ENCODE results near the gene LBHD1. TPM values are rescaled to one million over a fixed set of nuclear protein-coding genes. Genes with fewer than 3 reads are reported as not detected.
A peak's percentile ranks its signal among the peaks of the same experiment; 100 is the strongest.

LBHD1 gene
- polyA plus RNA-seq, 3 donors = 1.9 to 9.1 (median 2.9) TPM

DNA sequence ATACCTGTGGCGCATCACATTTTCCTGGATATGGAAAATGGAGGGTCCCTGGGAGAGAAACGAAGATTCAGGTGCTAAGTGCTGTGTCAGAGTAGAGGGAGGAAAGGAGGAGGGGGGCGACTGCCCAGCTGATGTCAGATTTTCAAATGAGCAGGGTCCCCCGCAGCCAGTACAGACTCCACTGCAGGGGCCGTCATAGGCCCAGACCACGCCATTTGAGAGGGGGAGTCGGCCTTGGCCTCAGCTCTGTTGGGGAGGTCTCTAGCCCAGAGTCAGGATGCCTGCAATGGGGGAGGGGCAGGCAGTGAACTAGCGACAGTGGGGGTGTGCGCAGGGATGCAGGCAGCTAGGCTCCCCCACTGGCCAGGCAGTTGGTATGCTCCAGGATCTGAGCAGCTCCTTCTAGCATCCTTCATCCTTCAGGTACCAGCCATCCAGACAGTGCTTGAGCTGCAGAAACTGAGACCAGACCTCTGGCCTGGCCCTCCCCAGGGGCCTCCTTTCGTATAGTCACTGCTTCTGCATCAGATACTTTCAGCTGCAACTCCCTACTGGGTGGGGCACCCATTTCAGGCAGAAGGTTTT lies 35.3 kb upstream of the LBHD1 start, which contains the start of the genes BSCL2 and GNG3:
TSS of gene BSCL2 (minus strand) at position 148 of the 585 bp plus-strand sequence. CDS start 229 bp downstream, outside the sequence.
TSS of gene GNG3 (plus strand) at position 400 of the 585 bp plus-strand sequence. CDS start 620 bp downstream, outside the sequence.
- peaks cover 60 to 77% of the 10 kb centered on the region in 2 donors for H3K4me1 ChIP-seq (ENCODE audit: control insufficient read depth in 1 of 2, insufficient read depth in 2 of 2, low read length in 2 of 2)
- no peaks in the 10 kb centered on the region for H3K9me3 ChIP-seq (replicated peaks in 1 of 2; ENCODE audit: control insufficient read depth in 1 of 2, insufficient read depth in 1 of 2, low read length in 2 of 2)
- H3K36me3 Mint-ChIP-seq = peaks cover 10 to 20% of the 10 kb centered on the region in 2 donors
- peak within 1 kb of the TSS; percentile 17 to 91 (median 42) for H3K4me3 ChIP-seq (replicated peaks in 1 of 3; ENCODE audit: low read depth in 2 of 3, low read length in 3 of 3)
- H3K27ac Mint-ChIP-seq = peak within 1 kb of the TSS; percentile 31 to 99 (median 78)
- TF ChIP-seq, protein P1, sequence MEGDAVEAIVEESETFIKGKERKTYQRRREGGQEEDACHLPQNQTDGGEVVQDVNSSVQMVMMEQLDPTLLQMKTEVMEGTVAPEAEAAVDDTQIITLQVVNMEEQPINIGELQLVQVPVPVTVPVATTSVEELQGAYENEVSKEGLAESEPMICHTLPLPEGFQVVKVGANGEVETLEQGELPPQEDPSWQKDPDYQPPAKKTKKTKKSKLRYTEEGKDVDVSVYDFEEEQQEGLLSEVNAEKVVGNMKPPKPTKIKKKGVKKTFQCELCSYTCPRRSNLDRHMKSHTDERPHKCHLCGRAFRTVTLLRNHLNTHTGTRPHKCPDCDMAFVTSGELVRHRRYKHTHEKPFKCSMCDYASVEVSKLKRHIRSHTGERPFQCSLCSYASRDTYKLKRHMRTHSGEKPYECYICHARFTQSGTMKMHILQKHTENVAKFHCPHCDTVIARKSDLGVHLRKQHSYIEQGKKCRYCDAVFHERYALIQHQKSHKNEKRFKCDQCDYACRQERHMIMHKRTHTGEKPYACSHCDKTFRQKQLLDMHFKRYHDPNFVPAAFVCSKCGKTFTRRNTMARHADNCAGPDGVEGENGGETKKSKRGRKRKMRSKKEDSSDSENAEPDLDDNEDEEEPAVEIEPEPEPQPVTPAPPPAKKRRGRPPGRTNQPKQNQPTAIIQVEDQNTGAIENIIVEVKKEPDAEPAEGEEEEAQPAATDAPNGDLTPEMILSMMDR (IDR thresholded peaks at IDR 0.05) = no peak
- intact Hi-C loops (cut with micrococcal nuclease) = loop anchor here (5.0 to 10.0 kb wide), 2 partner anchors 55 to 113 kb away; partner anchors contain the start of genes TUT1 (in 2 of the 2) and INTS5 (in 1 of the 2)
- H3K36me3 ChIP-seq (replicated peaks in 1 of 2; ENCODE audit: control insufficient read depth in 1 of 2, insufficient read depth in 2 of 2, low read length in 2 of 2) = peaks cover 15 to 19% of the 10 kb centered on the region in 2 donors
- peak within 1 kb of the TSS; percentile 29 to 97 for H3K27ac ChIP-seq (ENCODE audit: low read depth in 1 of 2, low read length in 2 of 2)
- no peaks in the 10 kb centered on the region for H3K9me3 Mint-ChIP-seq
- H3K27me3 ChIP-seq (ENCODE audit: control insufficient read depth in 2 of 2, insufficient read depth in 2 of 2, low read length in 2 of 2) = no peaks in the 10 kb centered on the region
- no peaks in the 10 kb centered on the region for H4K20me1 ChIP-seq (ENCODE audit: insufficient read depth, low read length)
- H3K27me3 Mint-ChIP-seq (ENCODE audit: low read depth in 3 of 3) = no peaks in the 10 kb centered on the region
- peak within 1 kb of the TSS; percentile 98 for H2AFZ ChIP-seq (ENCODE audit: insufficient read depth, low read depth, low read length, poor library complexity, severe bottlenecking)
- H3K79me2 ChIP-seq (ENCODE audit: insufficient read depth, low read length) = peaks cover 13% of the 10 kb centered on the region
- H3K4me3 Mint-ChIP-seq = peak within 1 kb of the TSS; percentile 82 to 87
- H3K9ac ChIP-seq (ENCODE audit: insufficient read depth, low read length, poor library complexity, severe bottlenecking) = no peak within 1 kb of the TSS
- 92% methylated on average over 9 of the region's 10 CpGs for WGBS (ENCODE audit: insufficient coverage)
- peaks cover 52% of the 10 kb centered on the region for H3K4me1 Mint-ChIP-seq
- peak within 1 kb of the TSS; percentile 96 for H3K4me2 ChIP-seq (replicated peaks; ENCODE audit: extremely low read depth, low read length, poor library complexity, severe bottlenecking)
- no peak for DNase-seq

DNA sequence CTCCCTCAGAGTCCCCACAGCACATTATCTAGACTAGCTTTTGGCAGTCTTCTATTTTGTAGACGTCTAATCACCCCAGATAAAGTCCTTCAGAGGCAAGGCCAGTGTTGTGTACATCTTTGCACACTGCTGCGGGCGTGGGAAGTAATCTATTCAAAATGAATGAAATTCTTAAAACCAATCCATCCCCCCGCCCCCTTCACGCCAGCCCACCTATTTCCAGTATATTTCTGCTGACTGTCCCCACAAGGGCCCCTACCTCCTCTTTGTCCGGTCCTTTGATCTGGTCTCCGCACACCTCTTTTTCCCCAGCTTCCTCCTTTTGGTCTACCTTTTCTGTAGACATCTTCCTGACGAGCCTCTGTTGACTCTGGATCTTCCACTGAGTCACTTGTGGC lies 34.8 kb upstream of the LBHD1 start:
- TF ChIP-seq, protein P1 (IDR thresholded peaks at IDR 0.05) = no peak
- no peaks in the 10 kb centered on the region for H4K20me1 ChIP-seq (ENCODE audit: insufficient read depth, low read length)
- Mint-ChIP-seq H3K36me3 (peaks cover 8 to 20% of the 10 kb centered on the region in 2 donors), H3K27ac (peak overlapping the region in 6 of 7 donors; percentile 7 to 92 (median 81)), H3K4me3 (peak overlapping the region; percentile 72 to 82), H3K9me3 (peaks cover 0 to 3% (median 0%) of the 10 kb centered on the region in 7 donors), H3K4me1 (peaks cover 57% of the 10 kb centered on the region), H3K27me3 (ENCODE audit: low read depth in 3 of 3) (no peaks in the 10 kb centered on the region)
- peak overlapping the region; percentile 96 for H2AFZ ChIP-seq (ENCODE audit: insufficient read depth, low read depth, low read length, poor library complexity, severe bottlenecking)
- H3K4me2 ChIP-seq (replicated peaks; ENCODE audit: extremely low read depth, low read length, poor library complexity, severe bottlenecking) = peak overlapping the region; percentile 93
- intact Hi-C loops (cut with micrococcal nuclease) = loop anchor here (5.0 to 10.0 kb wide), 2 partner anchors 55 to 112 kb away; partner anchors contain the start of genes TUT1 (in 2 of the 2) and INTS5 (in 1 of the 2)
- H3K27me3 ChIP-seq (ENCODE audit: control insufficient read depth in 2 of 2, insufficient read depth in 2 of 2, low read length in 2 of 2) = no peaks in the 10 kb centered on the region
- 93% methylated on average over 7 of the region's 8 CpGs for WGBS (ENCODE audit: insufficient coverage)
- peak overlapping the region in 2 of 3 experiments; percentile 42 to 91 for H3K4me3 ChIP-seq (replicated peaks in 1 of 3; ENCODE audit: low read depth in 2 of 3, low read length in 3 of 3)
- H3K27ac ChIP-seq (ENCODE audit: low read depth in 1 of 2, low read length in 2 of 2) = peak overlapping the region; percentile 28 to 29
- H3K9ac ChIP-seq (ENCODE audit: insufficient read depth, low read length, poor library complexity, severe bottlenecking) = no peak overlapping the region
- DNase-seq = no peak
- no peaks in the 10 kb centered on the region for H3K9me3 ChIP-seq (replicated peaks in 1 of 2; ENCODE audit: control insufficient read depth in 1 of 2, insufficient read depth in 1 of 2, low read length in 2 of 2)
- H3K79me2 ChIP-seq (ENCODE audit: insufficient read depth, low read length) = peaks cover 10% of the 10 kb centered on the region
- H3K4me1 ChIP-seq (ENCODE audit: control insufficient read depth in 1 of 2, insufficient read depth in 2 of 2, low read length in 2 of 2) = peaks cover 66 to 82% of the 10 kb centered on the region in 2 donors
- peaks cover 11 to 15% of the 10 kb centered on the region in 2 donors for H3K36me3 ChIP-seq (replicated peaks in 1 of 2; ENCODE audit: control insufficient read depth in 1 of 2, insufficient read depth in 2 of 2, low read length in 2 of 2)
